H9 (cell line): ENCODE results near the gene CHDH. TPM values are rescaled to one million over a fixed set of nuclear protein-coding genes. Genes with fewer than 3 reads are reported as not detected.

ENCODE experiments used
- DNase-seq: peaks from one replicate; pipeline ENCODE4 v3.0.0-alpha.2; 2017
- H2AFZ ChIP-seq: one replicate; pipeline ENCODE4 v1.6.1; 2013; ENCODE audit warnings: mild to moderate bottlenecking, low read length, control low read depth, moderate library complexity
- H2AK5ac ChIP-seq: 2 replicates; pipeline ENCODE4 v1.6.1; 2013; ENCODE audit warnings: low read length, control low read depth, mixed read lengths; ENCODE audit not compliant: insufficient read length
- H2BK120ac ChIP-seq: one replicate; pipeline ENCODE4 v1.6.1; 2013; ENCODE audit warnings: low read depth, mild to moderate bottlenecking, low read length, control low read depth, inconsistent platforms; ENCODE audit not compliant: poor library complexity, severe bottlenecking
- H2BK12ac ChIP-seq: 2 replicates; pipeline ENCODE4 v1.6.1; 2013; ENCODE audit warnings: low read length, control low read depth, mixed read lengths, low read depth; ENCODE audit not compliant: insufficient read length
- H2BK15ac ChIP-seq: 2 replicates; pipeline ENCODE4 v1.6.1; 2013; ENCODE audit warnings: low read depth, low read length, control low read depth
- H2BK20ac ChIP-seq: one replicate; pipeline ENCODE4 v1.6.1; 2013; ENCODE audit warnings: low read depth, mild to moderate bottlenecking, low read length, control low read depth, inconsistent platforms; ENCODE audit not compliant: poor library complexity, severe bottlenecking
- H2BK5ac ChIP-seq: 2 replicates; pipeline ENCODE4 v1.6.1; 2013; ENCODE audit warnings: low read length, control low read depth, mixed read lengths; ENCODE audit not compliant: insufficient read length
- H3K14ac ChIP-seq: 2 replicates; pipeline ENCODE4 v1.6.1; 2013; ENCODE audit warnings: low read length, control low read depth; ENCODE audit not compliant: insufficient read depth
- H3K18ac ChIP-seq: 2 replicates; pipeline ENCODE4 v1.6.1; 2013; ENCODE audit warnings: low read depth, mild to moderate bottlenecking, mixed read lengths, low read length, control low read depth; ENCODE audit not compliant: insufficient read length
- H3K23ac ChIP-seq: 2 replicates; pipeline ENCODE4 v1.6.1; 2013; ENCODE audit warnings: low read length, control low read depth, mixed read lengths, low read depth; ENCODE audit not compliant: insufficient read length
- H3K23me2 ChIP-seq: 2 replicates; pipeline ENCODE4 v1.6.1; 2013; ENCODE audit warnings: low read depth, mild to moderate bottlenecking, mixed read lengths, low read length, control low read depth; ENCODE audit not compliant: insufficient read length, poor library complexity, severe bottlenecking
- H3K27ac ChIP-seq: 2 replicates; pipeline ENCODE4 v1.5.1; 2013; ENCODE audit warnings: low read length, control low read depth, mixed read lengths, low read depth; ENCODE audit not compliant: insufficient read length
- H3K27me3 ChIP-seq: 2 replicates; pipeline ENCODE4 v1.6.1; 2013; ENCODE audit warnings: low read length, control low read depth, inconsistent platforms; ENCODE audit not compliant: insufficient read depth
- H3K4ac ChIP-seq: 2 replicates; pipeline ENCODE4 v1.6.1; 2013; ENCODE audit warnings: low read depth, mild to moderate bottlenecking, control low read depth, inconsistent platforms, low read length, moderate library complexity
- H3K4me1 ChIP-seq: 2 replicates; pipeline ENCODE4 v1.6.1; 2013; ENCODE audit warnings: low read length, control low read depth, inconsistent platforms; ENCODE audit not compliant: insufficient read depth
- H3K4me2 ChIP-seq: 2 replicates; pipeline ENCODE4 v1.6.1; 2013; ENCODE audit warnings: low read length, control low read depth, mixed read lengths; ENCODE audit not compliant: insufficient read length, insufficient read depth
- H3K56ac ChIP-seq: 2 replicates; pipeline ENCODE4 v1.6.1; 2013; ENCODE audit warnings: low read depth, mild to moderate bottlenecking, mixed read lengths, low read length, control low read depth; ENCODE audit not compliant: insufficient read length
- H3K79me1 ChIP-seq: 2 replicates; pipeline ENCODE4 v1.6.1; 2013; ENCODE audit warnings: low read depth, mild to moderate bottlenecking, moderate library complexity, low read length, control low read depth, inconsistent platforms; ENCODE audit not compliant: insufficient read depth, poor library complexity, severe bottlenecking
- H3K79me2 ChIP-seq: 2 replicates; pipeline ENCODE4 v1.6.1; 2013; ENCODE audit warnings: low read length, control low read depth, inconsistent platforms; ENCODE audit not compliant: insufficient read depth
- H3K9ac ChIP-seq: 2 replicates; pipeline ENCODE4 v1.6.1; 2013; ENCODE audit warnings: low read length, control low read depth, mixed read lengths; ENCODE audit not compliant: insufficient read length; ENCODE audit errors: extremely low read depth
- H3K9me3 ChIP-seq: one replicate; pipeline ENCODE4 v1.6.1; 2013; ENCODE audit warnings: low read depth, low read length, inconsistent platforms; ENCODE audit not compliant: control insufficient read depth
- H3T11ph ChIP-seq: one replicate; pipeline ENCODE4 v1.6.1; 2013; ENCODE audit warnings: mild to moderate bottlenecking, low read length, control low read depth, inconsistent platforms
- H4K20me1 ChIP-seq: one replicate; pipeline ENCODE4 v1.6.1; 2013; ENCODE audit not compliant: control insufficient read depth, insufficient read length, insufficient read depth
- H4K5ac ChIP-seq: 2 replicates; pipeline ENCODE4 v1.6.1; 2013; ENCODE audit warnings: low read depth, mild to moderate bottlenecking, mixed read lengths, low read length, control low read depth; ENCODE audit not compliant: insufficient read length
- H4K8ac ChIP-seq: replicated peaks from 2 replicates; pipeline ENCODE4 v1.6.1; 2013; ENCODE audit warnings: low read length, control low read depth, mixed read lengths, low read depth; ENCODE audit not compliant: insufficient read length
- H4K91ac ChIP-seq: 2 replicates; pipeline ENCODE4 v1.6.1; 2013; ENCODE audit warnings: low read depth, mild to moderate bottlenecking, moderate library complexity, mixed read lengths, low read length, control low read depth; ENCODE audit not compliant: insufficient read length
- H3K27ac Mint-ChIP-seq, 3 experiments: 2 replicates in 2 of 3; 3 replicates in 1 of 3; pipeline ENCODE4 v1.8.0; 2020 to 2021; ENCODE audit warnings: mixed read lengths in 3 of 3, mild to moderate bottlenecking in 1 of 3, moderate library complexity in 1 of 3
- H3K27me3 Mint-ChIP-seq: 2 replicates; pipeline ENCODE4 v1.8.0; 2021; ENCODE audit warnings: low read depth, mild to moderate bottlenecking, moderate library complexity, mixed read lengths
- H3K36me3 Mint-ChIP-seq, 3 experiments: 2 replicates in 2 of 3; 3 replicates in 1 of 3; pipeline ENCODE4 v1.8.0; 2020 to 2021; ENCODE audit warnings: low read depth in 3 of 3, mixed read lengths in 3 of 3; ENCODE audit not compliant: insufficient read depth in 1 of 3
- H3K4me1 Mint-ChIP-seq, 2 experiments: 2 replicates each; pipeline ENCODE4 v1.8.0; 2020; ENCODE audit warnings: mixed read lengths in 2 of 2
- H3K4me3 Mint-ChIP-seq, 2 experiments: 2 replicates in 1 of 2; 3 replicates in 1 of 2; pipeline ENCODE4 v1.8.0; 2020 to 2021; ENCODE audit warnings: mild to moderate bottlenecking in 2 of 2, mixed read lengths in 2 of 2, moderate library complexity in 1 of 2
- H3K9me3 Mint-ChIP-seq, 2 experiments: 2 replicates in 1 of 2; 3 replicates in 1 of 2; pipeline ENCODE4 v1.8.0; 2020; ENCODE audit warnings: mild to moderate bottlenecking in 2 of 2, mixed read lengths in 2 of 2, moderate library complexity in 1 of 2
- CTCF ChIP-seq: fragments of 200-600 bp; sonication (generic); conservative IDR thresholded peaks from 3 replicates; pipeline ENCODE4 v1.8.0; 2021; ENCODE audit warnings: antibody characterized with exemption, mild to moderate bottlenecking
- WGBS: extraction: QIAGEN DNeasy Blood & Tissue Kit; methylation state at CpG from one replicate; pipeline ENCODE4 v1.1.7; 2013; ENCODE audit warnings: missing lambda C conversion rate, low lambda C conversion rate, mixed read lengths; ENCODE audit not compliant: insufficient read length; ENCODE audit errors: extremely low coverage; 5-methylcytosine and 5-hydroxymethylcytosine counted together
- total RNA-seq: library from RNA; stranded (reverse); gene quantifications from 2 replicates; pipeline ENCODE4 v1.2.1, GENCODE V29; 2021

Gene CHDH
- total RNA-seq, 1 experiment from 2014 or later, result 11.0 TPM

GRCh38 chr3:53815651-53816050 lies 30.6 kb downstream of the CHDH start:
- Histone ChIP-seq H2AK5ac (no peak overlapping the region), H3K23me2 (no peaks in the 10 kb centered on the region), H2BK12ac (no peak overlapping the region), H2AFZ (no peak overlapping the region), H4K5ac (no peak overlapping the region), H3K27ac (no peak overlapping the region), H3K14ac (no peak overlapping the region), H4K91ac (no peak overlapping the region), H4K20me1 (no peaks in the 10 kb centered on the region), H3K9ac (no peak overlapping the region), H3K4ac (no peak overlapping the region), H3T11ph (no peak overlapping the region), H3K27me3 (no peaks in the 10 kb centered on the region), H3K79me2 (no peaks in the 10 kb centered on the region), H3K4me1 (no peaks in the 10 kb centered on the region), H3K18ac (no peak overlapping the region), H4K8ac (no peak overlapping the region), H3K4me2 (no peak overlapping the region), H3K23ac (no peak overlapping the region), H3K9me3 (no peaks in the 10 kb centered on the region), H2BK5ac (no peak overlapping the region), H3K79me1 (no peaks in the 10 kb centered on the region), H3K56ac (no peak overlapping the region), H2BK20ac (no peak overlapping the region), H2BK15ac (no peak overlapping the region), H2BK120ac (no peak overlapping the region)
- Mint-ChIP-seq H3K27me3 (no peaks in the 10 kb centered on the region; the same call in 1 of the 2 replicates), H3K9me3 (no peaks in the 10 kb centered on the region), H3K27ac (no peak overlapping the region; a peak in 1 of 7 replicates), H3K4me1 (no peaks in the 10 kb centered on the region; a peak in 1 of 4 replicates), H3K36me3 (peaks cover 0 to 31% (median 18%) of the 10 kb centered on the region in 3 experiments; a peak in 6 of 7 replicates), H3K4me3 (no peak overlapping the region)
- DNase-seq, result no peak
- no CpG with 5 or more reads among the region's 7 CpGs for WGBS
- no peak for TF ChIP-seq CTCF
